ENCODE results near the gene HYI.
"Not testable (repeated sequence)": the region's sequence is repeated elsewhere in the genome, so short reads cannot be mapped to it uniquely, and the experiment has no call there.

The HYI gene

DNA sequence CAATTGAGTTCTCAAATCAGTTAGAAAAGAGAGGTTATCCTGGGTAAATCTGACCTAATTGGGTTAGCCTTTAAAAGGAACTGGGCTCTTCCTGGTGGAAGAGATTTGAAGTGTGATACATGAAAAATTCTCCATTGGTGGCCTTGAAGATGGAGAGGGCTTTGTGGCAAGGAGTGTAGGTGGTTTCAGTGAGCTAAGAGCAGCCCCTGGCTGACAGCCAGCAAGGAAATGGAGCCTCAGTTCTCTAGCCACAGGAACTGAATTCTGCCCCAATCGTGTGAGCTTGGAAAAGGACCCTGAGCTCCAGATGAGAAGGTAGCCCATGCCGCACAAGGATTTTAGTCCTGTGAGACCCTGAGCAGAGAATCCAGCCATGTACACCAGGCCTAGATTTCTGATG, 12.7 kb upstream of the HYI start:
- no peak for DNase-seq

DNA sequence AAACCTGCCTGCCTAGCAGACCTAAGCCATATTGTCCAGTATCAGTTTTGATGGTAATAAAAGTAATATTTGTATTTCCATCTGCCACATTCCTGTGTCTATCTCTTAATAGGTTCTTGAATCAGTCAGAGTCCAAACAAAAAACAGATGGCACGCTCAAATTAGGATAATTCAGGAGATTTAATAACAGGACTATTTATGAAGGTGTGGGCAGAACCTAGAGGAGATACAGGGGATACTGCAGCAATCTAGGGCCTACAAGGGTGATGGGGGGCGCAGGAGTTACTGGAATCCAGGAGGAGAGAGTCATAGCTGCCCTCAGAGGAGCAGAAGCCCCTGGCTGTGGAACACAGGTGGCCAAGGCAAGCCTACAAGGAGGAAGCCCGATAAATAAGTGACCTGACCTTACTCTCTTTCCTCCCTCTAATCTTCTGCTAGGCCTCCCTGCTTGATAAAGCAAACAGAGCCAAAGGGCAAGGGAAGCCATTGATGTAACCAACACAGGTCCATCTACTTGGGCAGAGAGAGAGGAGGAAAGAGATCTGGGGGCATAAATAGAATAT, 11.9 kb upstream of the HYI start:
- DNase-seq, result no peak

DNA sequence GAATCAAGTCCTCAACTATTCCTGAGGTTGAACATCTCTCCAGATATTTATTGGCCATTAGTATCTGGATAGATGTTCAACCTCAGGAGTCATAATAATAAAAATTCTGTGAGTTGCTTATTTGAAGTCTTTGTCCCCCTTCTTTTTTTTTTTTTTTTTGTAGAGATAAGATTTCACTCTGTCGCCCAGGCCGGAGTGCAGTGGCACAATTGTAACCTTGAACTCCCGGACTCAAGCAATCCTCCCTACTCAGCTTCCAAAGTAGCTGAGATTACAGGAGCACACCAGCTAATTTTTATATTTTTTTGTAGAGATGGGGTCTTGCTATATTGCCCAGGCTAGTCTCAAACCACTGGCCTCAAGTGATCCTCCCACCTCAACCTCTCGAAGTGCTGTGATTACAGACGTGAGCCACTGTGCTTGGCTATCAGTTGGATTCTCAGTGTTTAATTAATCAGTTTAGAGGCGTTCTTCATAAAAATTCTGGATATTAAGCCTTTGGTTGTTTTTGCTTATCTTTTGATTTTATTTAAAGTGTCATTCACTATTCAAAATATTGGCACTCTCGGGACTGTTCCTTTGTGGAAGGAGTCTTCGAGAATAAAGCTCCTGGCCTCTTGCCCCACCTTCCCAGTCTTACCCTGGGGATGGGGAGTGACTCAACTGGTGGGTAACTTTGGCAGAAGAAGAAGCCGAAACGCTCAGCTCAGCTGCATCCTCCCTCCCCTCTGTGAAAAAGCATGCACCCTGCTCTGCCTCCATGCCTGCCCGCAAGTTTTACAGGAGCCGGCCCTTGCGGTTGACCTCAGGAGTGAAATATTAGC, 11.2 kb upstream of the HYI start:
- no peak for DNase-seq

DNA sequence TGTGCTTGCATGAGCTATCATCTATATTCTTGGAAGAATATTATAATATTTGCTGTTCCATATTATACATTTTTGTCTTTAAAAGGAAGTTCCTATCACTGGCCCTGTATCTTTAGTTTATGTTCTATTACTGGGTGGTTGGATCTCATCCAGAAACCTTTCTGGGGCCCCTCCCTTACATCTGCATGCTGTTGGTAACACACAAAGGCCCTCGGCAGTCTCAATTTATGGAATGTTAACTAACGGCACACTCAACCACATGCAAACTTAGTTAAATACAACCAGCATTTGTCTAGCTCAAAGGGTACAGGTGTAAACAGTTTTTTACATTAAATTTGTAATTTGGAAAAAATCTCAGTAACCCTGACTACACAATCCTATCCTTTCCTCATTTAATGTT, 9.7 kb upstream of the HYI start:
- no peak for DNase-seq

DNA sequence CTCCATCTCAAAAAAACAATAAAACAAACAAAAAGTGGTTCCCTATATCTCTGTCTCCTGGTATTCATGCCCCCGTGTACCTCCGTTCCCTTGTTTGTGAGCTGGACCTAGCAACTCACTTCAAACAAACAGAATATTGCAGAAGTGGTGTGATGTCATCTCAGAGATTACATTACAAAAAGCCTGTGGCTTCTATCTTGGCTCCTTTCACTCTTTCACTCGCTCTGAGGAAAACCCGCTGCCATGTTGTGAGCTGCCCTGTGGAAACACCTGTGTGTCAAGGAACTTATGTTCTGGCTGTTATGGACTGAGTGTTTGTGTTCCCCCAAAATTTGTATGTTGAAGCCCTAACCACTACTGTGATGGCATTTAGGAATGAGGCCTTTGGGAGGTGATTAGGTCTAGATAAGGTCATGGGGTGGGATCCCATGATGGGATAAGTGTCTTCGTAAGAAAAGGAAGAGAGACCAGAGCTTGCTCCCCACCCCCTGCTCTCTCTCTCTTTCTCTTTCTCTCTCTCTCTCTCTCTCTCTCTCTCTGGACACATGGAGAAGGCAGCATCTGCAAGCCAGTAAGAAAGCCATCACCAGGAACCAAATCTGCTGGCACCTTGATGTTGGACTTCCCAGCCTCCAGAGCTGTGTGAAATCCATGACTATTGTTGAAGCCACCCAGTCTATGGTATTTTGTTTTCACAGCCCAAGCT, 7.4 kb upstream of the HYI start:
- DNase-seq, result no peak

DNA sequence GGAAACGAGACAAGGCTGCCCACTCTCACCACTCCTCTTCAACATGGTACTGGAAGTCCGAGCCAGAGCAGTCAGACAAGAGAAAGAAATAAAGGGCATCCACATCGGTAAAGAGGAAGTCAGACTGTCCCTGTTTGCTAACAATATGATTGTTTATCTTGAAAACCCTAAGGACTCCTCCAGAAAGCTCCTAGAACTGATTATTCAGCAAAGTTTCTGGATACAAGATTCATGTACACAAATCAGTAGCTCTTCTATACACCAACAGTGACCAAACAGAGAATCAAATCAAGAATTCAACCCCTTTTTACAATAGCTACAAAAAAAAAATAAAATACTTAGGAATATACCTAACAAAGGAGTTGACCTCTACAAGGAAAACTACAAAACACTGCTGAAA, 4.6 kb upstream of the HYI start:
- DNase-seq, result not testable (repeated sequence)

DNA sequence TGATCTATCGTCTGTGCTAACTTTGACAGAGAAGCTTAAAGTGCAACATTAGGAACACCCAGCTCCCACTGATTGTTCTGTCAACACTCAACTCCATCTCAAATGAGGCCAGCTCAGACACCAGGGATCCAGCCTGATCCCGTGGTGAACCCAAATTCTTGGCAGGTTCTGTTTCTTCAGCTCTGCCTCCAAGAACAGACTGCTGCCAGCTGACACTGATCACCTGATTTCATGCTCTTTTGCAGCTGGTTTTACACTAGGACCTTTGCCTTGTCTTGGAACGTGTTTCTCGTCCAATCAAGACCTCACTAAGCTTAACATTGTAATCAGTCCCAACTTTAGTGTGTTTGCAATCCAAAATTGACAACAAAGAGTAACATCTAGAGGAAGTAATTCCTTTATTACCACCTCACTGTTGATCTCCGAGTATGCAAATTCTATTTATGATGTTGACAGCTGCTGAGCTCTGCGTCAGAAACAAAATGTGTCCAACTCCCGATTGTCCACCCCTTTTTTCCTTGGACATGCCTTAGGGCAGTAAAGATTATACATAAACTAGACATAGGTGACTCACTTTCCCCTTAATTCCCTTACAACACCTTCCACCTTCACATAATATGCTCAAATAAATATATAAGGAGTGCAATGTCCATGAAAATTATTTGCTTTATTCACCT, 1.6 kb upstream of the HYI start:
- DNase-seq, result no peak

DNA sequence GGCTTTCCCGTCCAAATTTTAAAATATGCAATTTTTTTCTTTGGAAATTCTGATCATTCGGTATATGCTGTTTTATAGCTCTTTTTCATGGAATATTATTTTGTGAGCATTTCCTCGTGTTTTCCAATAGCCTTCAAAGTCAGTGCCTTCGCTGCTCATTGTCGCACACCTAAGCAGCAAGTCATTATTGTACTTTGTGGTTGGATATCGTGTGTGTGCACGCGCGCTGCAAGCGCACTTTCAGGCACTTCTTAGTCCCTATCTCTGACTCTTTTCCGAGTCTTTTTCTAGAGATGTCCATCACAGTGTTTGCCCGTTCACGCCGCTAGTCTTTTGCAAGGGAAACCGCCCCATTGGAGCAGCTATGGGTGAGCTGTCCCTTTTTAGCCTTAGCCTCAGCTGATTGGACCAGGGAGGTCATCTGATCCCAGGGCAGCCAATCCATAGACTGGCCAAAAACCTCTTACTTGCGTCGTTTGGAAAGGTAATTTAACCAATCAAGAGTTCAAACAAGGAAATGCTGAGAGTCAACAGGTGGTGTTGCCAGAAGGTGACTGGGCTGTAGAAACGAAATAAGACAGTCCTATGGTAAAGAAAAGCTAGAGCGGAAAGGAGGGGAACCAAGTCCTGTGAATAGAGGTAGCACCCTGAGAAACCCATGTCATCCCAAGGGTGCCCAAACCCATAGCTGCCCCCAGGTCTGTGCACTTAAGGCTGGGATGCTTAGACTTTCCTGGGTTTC, 710 bp upstream of the HYI start:
- no peak for DNase-seq

DNA sequence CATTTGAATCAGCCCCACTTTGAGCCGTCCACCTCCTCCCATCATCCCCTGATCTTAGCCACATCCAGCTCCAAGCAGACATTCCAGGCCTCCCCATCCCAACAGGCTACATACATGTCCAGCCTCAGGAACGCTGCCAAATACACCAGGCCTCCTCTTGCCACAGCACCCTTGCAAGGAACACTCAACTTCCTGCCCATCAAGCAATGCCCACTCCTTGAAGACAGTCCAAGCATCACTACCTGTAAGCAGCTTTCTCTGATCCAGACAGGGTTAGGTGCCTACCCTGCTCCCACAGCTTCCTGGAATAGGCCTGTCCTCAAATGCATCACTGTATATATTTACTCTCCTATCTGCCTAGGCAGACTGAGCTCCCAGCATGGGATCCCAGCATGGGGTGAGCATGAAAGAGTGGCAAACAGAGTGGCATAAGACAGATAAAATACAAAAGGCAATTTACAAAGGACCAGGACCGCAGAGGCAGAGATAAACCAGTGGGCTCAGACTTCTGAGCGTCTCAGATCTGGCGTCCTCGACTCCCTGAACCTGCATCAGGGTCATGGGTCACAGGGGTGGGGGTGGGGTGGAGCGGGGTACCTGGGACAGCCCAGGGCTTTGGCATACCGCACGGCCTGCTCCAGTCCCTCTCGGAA, 816 bp downstream of the HYI start:
- peak; percentile 45 for DNase-seq

DNA sequence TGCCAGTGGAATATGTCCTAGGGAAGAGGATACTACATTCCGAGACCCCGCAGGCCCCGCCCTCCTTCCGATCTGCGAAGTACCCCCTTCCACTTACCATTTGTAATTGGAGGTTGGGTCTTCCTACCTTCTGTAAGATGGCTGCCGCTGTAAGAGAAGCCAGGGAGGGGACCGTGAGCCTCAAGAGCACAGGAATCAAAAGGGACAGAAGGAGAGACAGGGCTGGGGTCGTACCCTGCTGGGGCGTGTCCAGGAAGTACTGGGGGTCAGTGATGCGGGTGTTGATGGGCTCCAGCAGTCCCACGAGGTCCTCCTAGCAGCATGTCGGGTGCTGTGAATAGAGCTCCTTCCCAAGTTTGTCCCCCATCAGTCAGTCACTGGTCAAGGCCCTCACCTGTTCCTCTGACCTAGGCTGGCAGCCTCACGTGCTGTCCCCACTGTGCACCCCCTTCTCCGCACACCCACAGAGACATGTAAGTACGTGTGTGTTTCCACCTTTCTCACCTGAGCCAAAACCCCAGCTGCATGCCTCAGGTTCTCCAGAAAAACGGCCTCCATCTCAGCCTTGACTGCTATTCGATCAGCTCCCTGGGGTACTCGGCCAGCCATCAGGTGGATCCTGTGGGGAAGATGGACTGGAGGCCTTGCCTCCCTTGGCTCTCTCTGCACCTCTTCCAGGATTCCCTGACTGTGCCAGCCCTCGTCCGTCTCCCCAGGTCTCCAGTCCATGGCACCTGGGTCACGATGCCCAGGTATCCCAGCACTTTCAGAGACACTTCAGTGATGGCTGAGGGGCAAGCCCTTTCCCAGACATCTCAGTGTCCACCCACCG, 1.8 kb downstream of the HYI start:
- no peak for DNase-seq

DNA sequence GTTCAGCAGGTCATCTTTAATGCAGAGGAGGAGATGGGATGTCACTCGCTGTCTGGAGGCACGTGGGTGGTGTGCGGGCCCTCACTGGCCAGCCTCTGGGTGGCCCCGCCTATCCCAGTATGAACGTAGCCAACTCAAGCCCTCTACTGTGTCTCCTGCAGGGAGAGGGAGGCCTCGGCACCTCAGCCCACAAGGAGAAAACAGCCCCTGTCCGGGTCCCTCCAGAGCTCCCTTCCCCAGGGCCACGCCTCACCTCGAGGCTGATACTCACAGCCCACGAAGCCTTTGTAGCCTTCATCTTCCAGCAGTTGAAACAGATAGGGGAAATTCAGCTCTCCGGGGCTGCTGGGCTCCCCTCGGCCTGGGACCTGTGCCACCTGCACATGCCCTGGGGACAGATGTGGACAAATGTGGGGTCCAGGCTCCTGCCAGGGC, 2.6 kb downstream of the HYI start:
- DNase-seq, result no peak

DNA sequence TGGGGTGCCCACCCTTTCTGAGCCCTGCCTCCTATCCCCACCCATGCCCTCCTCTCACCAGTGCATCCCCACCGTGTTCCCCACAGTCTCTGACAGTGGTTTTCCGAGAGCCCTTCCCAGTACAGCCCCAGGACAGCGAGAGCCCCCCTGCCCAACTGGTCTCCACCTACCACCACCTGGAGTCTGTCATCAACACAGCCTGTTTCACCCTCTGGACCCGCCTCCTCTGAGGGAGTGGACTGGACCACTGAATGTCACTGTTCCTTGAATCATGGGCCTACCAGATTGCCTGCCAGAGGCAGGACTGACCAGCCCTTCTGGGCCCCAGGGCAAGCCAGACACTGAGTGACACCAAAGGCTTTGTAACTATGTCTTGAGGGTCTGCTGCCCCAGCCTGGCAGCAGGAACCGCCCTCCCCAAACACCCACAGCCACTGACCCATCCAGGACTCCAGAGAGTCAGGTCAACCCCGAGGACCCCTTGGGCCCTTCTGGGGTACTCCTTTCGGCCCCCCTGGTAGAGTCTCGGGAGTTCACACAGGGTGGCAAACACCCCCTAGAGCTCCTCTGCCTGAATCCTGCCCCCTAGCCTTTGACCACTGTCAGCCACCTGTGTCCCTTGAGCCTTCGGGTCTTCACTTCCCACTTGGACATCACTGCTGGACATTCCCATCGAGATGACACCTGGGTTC, 3.3 kb downstream of the HYI start:
- no peak for DNase-seq

DNA sequence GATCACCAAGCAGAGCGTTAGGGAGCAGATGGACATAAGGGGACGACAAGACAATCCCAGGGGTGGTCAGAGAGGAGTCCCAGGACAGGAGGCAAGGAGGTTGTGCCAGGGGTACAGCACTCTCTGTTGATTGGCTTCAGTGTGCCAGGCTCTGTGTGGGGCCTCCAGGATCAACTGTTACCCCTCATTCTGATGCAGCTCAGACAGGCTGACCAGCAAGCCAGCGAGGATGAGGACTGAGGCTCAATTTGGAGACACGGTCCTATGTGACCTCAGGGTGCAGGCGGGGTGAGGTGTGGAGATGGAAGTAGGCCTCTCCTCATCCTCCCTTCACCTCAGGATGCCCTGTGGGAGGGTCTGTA, 4.0 kb downstream of the HYI start:
- no peak for DNase-seq

DNA sequence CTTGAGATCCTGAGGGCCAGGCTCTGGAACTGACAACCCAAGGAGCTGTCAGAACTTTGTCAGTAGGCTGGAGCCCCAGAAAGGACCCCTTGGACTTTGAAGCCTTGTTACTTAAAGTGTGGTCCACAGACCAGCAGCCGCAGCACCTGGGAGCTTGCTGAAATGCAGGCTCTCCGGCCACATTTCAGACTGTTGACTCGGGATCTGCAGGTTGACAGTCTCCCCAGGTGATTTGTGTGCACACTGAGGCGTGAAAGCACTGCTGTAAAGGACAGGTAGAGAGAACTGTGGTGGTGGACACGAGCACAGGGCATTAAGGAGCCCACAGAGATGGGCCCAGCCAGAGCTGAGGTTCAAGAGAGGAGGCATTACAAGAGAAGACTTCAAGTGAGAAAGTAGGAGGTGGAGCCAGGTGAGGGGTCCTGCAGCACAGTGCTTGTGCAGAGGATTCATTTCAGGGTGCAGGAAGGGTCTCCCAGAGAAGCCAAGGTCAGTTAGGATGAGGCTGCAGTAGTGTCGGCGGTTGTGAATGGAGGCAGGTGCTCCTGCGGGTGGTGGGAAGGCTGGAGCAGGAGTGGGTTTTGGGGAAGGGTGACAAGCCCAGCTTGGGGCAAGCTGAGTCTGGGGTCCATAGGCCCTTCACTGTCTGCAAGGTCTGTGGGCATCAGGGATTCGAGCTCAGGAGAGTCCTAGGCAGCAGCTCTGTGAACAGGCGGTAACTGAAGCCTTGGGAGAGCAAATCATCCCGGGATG, 4.6 kb downstream of the HYI start:
- DNase-seq, result no peak

DNA sequence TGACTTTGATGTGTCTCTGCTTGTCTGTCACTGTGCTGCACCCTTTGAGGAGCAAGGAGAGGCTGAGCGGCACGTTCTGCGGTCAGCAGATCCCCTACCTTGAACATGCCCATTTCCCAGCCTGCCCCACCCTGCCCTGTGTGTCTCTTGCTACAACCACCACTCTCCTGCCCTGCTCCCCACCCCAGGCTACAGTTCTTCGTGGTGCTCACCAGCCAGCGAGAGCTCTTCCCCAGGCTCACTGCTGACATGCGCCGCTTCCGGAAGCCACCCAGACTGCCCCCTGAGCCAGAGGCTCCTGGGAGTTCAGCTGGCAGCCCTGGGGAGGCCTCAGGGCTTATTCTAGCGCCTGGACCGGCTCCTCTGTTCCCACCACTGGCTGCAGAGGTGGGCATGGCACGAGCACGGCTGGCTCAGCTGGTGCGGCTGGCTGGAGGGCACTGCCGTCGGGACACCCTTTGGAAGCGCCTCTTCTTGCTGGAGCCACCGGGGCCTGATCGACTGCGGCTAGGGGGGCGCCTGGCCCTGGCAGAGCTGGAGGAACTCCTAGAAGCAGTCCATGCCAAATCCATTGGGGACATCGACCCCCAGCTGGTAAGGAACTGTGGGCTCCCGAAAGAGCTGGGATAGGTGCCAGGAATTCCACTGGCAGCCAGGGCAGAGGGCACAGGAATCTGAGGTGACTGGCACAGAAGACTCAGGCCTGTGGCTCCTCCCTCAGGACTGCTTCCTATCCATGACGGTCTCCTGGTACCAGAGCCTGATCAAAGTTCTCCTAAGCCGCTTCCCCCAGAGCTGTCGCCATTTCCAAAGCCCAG, 5.6 kb downstream of the HYI start:
- no peak for DNase-seq

DNA sequence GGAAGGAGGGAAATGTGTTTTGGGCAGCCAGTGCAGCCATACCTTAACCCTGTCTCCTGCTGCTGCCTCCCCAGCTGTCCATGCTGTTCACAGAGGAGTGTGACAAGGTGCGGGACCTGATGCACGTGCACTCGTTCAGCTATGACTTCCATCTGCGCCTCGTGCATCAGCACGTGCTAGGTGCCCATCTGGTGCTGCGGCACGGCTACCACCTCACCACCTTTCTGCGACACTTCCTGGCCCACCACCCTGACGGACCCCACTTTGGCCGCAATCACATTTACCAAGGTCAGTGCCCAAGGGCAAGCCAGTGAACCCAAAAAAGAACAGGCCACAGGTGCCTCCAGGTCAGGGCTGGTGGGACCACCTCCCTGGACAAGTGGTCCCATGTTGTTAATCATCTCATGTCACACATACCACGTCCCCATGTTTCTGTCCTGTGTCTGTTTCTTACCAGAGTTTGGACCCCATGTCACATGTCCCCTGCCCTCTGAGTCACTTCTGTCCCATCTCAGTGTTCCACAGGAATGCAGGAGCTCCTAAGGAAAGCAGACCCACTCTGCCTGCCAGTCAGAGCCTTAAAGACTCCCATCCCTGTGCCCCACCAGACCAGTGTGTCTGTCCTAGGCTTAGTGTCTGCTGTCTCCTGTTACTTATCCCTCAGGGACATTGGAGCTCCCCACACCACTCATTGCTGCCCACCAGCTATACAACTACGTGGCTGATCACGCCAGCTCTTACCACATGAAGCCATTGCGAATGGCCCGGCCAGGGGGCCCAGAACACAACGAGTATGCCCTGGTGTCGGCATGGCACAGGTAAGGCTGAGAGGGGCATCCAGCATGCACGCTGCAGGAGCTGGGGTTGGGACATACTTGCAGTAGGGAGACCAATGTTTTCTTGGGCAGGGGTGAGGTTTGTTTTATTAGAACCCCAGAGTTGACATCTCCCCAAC, 6.6 kb downstream of the HYI start:
- no peak for DNase-seq

DNA sequence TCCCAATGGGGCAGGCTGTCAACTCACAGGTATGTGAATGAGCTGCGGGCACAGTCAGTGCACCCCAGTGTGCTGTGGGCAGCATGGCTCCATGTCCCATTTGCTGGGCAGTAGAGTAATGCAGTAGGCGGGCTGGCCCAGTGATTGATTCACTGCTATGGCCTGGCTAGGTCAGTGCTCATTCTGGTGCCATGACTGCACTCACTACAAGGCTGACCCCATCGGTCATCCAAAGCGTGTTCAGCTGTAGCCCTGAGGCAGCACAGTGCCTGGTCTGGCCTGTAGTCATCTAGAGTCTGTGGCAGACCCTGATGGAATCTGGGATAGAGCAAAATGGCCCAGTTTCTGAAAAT, 7.4 kb downstream of the HYI start:
- no peak for DNase-seq

Data from right kidney (tissue), 1 donor.